SU-DHL-6 (cell line): Measurements from ENCODE around the gene PMP22.

Experiments used
- H2AFZ ChIP-seq: fragments of 200-600 bp; sonication (generic); 2 replicates; pipeline ENCODE4 v1.6.1; 2014; ENCODE audit warnings: low read depth, mild to moderate bottlenecking, moderate library complexity, mixed read lengths, antibody characterized with exemption, low read length; ENCODE audit not compliant: severe bottlenecking
- H3F3A ChIP-seq: fragments of 200-600 bp; shearing (Covaris generic); 2 replicates; pipeline ENCODE4 v1.6.0; 2016; ENCODE audit warnings: antibody characterized with exemption, mild to moderate bottlenecking; ENCODE audit not compliant: insufficient read depth
- H3K27ac ChIP-seq: fragments of 200-600 bp; sonication (generic); 2 replicates; pipeline ENCODE4 v1.5.1; 2016; ENCODE audit warnings: low read depth, mild to moderate bottlenecking, low read length, moderate library complexity, mixed read lengths
- H3K27me3 ChIP-seq: fragments of 200-600 bp; sonication (generic), shearing (Covaris generic); 2 replicates; pipeline ENCODE4 v1.6.0; 2014; ENCODE audit warnings: mild to moderate bottlenecking, low read length
- H3K36me3 ChIP-seq: fragments of 200-600 bp; sonication (generic); 2 replicates; pipeline ENCODE4 v1.6.1; 2014; ENCODE audit warnings: mild to moderate bottlenecking, low read length, mixed read lengths
- H3K4me2 ChIP-seq: fragments of 300-600, 200-600 bp; shearing (Covaris generic), sonication (generic); 2 replicates; pipeline ENCODE4 v1.6.0; 2014; ENCODE audit warnings: low read length, low read depth, mild to moderate bottlenecking; ENCODE audit not compliant: poor library complexity, severe bottlenecking
- H3K4me3 ChIP-seq: fragments of 200-600 bp; sonication (generic); 2 replicates; pipeline ENCODE4 v1.5.1; 2014; ENCODE audit warnings: antibody characterized with exemption, low read length, mild to moderate bottlenecking, mixed read lengths; ENCODE audit not compliant: insufficient read depth, poor library complexity, severe bottlenecking
- H3K79me2 ChIP-seq: fragments of 200-600 bp; sonication (generic); 2 replicates; pipeline ENCODE4 v1.6.1; 2014; ENCODE audit warnings: mild to moderate bottlenecking, low read length, moderate library complexity; ENCODE audit not compliant: insufficient read depth
- H3K9ac ChIP-seq: fragments of 200-600 bp; sonication (generic); 2 replicates; pipeline ENCODE4 v1.7.0; 2014; ENCODE audit warnings: mild to moderate bottlenecking, low read length
- H3K9me2 ChIP-seq: fragments of 200-600 bp; sonication (generic); replicated peaks from 2 replicates; pipeline ENCODE4 v1.6.1; 2014; ENCODE audit warnings: low read length; ENCODE audit not compliant: insufficient read depth
- H3K9me3 ChIP-seq: fragments of 200-600 bp; sonication (generic); 2 replicates; pipeline ENCODE4 v1.6.1; 2014; ENCODE audit warnings: low read length, mixed read lengths; ENCODE audit not compliant: insufficient read depth
- H4K20me1 ChIP-seq: fragments of 200-600 bp; sonication (generic); 2 replicates; pipeline ENCODE4 v1.6.1; 2014; ENCODE audit warnings: low read depth, mild to moderate bottlenecking, antibody characterized with exemption, low read length, moderate library complexity, mixed read lengths
- EZH2phosphoT487 ChIP-seq: fragments of 200-600 bp; sonication (generic), shearing (Covaris generic); conservative IDR thresholded peaks from 2 replicates; pipeline ENCODE4 v1.6.1; 2018; ENCODE audit warnings: mild to moderate bottlenecking, antibody characterized with exemption, low read length, moderate library complexity, mixed read lengths
- TF ChIP-seq, protein P1 (sequence below): fragments of 200-600 bp; sonication (generic); IDR thresholded peaks from one replicate; pipeline ENCODE4 v1.5.1; 2017; ENCODE audit warnings: antibody characterized with exemption, mild to moderate bottlenecking, low read length, moderate library complexity; ENCODE audit not compliant: insufficient read depth, poor library complexity, severe bottlenecking

The PMP22 gene

DNA sequence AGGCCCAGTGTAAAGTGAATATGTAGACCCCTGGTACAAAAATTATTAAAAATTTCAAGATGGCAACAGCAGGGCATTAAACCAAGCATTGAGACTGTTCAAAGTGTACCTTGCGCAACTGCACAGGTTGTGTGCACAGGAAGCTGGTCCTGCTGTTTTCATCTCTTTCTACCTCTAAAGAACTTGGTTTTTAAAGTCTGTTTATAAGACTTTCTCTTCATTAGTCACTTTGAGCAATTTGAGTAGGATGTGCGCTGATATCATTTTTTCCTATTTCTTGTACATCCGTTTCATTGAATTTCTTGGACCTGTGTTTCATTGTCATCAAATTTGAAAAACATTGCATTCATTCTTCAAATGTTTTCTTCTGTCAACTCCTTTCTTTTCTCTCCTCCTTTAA is 16.8 kb upstream of the PMP22 start:
- H3K4me3 ChIP-seq, result no peak overlapping the region
- no peaks in the 10 kb centered on the region for H4K20me1 ChIP-seq
- H3K27ac ChIP-seq, result no peak overlapping the region
- H2AFZ ChIP-seq, result no peak overlapping the region
- no peak for TF ChIP-seq EZH2phosphoT487
- TF ChIP-seq, protein P1, sequence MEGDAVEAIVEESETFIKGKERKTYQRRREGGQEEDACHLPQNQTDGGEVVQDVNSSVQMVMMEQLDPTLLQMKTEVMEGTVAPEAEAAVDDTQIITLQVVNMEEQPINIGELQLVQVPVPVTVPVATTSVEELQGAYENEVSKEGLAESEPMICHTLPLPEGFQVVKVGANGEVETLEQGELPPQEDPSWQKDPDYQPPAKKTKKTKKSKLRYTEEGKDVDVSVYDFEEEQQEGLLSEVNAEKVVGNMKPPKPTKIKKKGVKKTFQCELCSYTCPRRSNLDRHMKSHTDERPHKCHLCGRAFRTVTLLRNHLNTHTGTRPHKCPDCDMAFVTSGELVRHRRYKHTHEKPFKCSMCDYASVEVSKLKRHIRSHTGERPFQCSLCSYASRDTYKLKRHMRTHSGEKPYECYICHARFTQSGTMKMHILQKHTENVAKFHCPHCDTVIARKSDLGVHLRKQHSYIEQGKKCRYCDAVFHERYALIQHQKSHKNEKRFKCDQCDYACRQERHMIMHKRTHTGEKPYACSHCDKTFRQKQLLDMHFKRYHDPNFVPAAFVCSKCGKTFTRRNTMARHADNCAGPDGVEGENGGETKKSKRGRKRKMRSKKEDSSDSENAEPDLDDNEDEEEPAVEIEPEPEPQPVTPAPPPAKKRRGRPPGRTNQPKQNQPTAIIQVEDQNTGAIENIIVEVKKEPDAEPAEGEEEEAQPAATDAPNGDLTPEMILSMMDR, result no peak
- H3K36me3 ChIP-seq, result no peaks in the 10 kb centered on the region
- no peaks in the 10 kb centered on the region for H3K27me3 ChIP-seq
- H3K9me2 ChIP-seq, result no peaks in the 10 kb centered on the region
- no peaks in the 10 kb centered on the region for H3K9me3 ChIP-seq
- no peaks in the 10 kb centered on the region for H3F3A ChIP-seq
- H3K79me2 ChIP-seq, result no peaks in the 10 kb centered on the region
- no peak overlapping the region for H3K9ac ChIP-seq
- H3K4me2 ChIP-seq, result no peak overlapping the region

DNA sequence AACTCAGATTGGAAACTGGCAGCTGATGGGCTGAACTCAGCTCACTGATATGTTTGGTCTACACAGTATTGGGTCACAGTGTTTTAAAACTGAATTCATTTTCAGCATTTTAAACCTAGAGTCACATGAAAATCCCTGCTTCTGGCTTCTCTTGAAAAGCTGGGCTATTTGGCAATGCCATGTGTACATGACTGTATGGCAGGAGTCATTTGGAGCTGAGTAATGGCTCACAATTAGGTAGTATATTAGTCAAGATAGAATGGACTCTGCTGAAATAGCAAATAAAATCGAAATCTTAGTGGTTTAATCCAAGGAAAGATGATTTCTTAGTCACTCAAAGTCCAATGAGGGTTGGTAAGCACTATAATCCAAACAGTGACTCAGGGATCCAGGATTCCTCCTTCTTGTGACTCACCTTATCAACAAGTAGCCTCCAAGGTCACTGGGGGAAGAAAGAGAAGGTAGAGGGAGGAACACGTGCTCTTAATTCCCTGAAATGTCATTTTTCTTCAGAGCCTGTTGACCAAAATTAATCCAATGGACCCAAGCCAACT is 13.9 kb upstream of the PMP22 start:
- TF ChIP-seq EZH2phosphoT487, result no peak
- TF ChIP-seq, protein P1, result no peak

DNA sequence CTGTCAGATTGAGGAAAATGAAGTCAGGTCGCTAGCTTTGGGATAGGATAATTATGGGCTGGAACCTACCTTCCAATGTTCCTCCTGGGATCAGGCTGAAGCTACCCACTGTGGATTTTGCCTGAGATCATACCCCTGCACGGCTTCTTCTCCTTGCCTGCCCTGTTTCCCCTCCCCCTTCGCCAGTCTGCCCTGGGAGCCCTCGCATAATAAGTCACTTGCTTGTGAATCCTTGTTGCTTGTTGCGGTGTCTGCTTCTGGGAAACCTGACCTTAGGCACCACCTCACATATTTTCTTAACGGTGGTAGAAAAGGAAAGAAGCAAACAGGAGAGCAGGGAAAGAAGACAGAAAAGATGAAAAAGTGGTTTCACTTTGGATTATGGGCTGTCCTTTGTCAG is 13.3 kb upstream of the PMP22 start:
- Histone ChIP-seq H3K27me3 (no peaks in the 10 kb centered on the region), H3K9me3 (no peaks in the 10 kb centered on the region), H2AFZ (no peak overlapping the region), H3K27ac (no peak overlapping the region), H4K20me1 (no peaks in the 10 kb centered on the region), H3K9me2 (no peaks in the 10 kb centered on the region), H3F3A (no peaks in the 10 kb centered on the region), H3K4me3 (no peak overlapping the region), H3K36me3 (no peaks in the 10 kb centered on the region), H3K4me2 (no peak overlapping the region), H3K79me2 (no peaks in the 10 kb centered on the region), H3K9ac (no peak overlapping the region)
- TF ChIP-seq EZH2phosphoT487, result no peak
- TF ChIP-seq, protein P1, result no peak

More for the DNA sequence above, 13.9 kb upstream of the PMP22 start:
- H3K79me2 ChIP-seq, result no peaks in the 10 kb centered on the region
- H2AFZ ChIP-seq, result no peak overlapping the region
- no peak overlapping the region for H3K4me2 ChIP-seq
- no peaks in the 10 kb centered on the region for H4K20me1 ChIP-seq
- H3K36me3 ChIP-seq, result no peaks in the 10 kb centered on the region
- H3K4me3 ChIP-seq, result no peak overlapping the region
- no peaks in the 10 kb centered on the region for H3F3A ChIP-seq
- no peaks in the 10 kb centered on the region for H3K9me3 ChIP-seq
- H3K27me3 ChIP-seq, result no peaks in the 10 kb centered on the region
- H3K27ac ChIP-seq, result no peak overlapping the region
- no peaks in the 10 kb centered on the region for H3K9me2 ChIP-seq
- no peak overlapping the region for H3K9ac ChIP-seq
